Measurements from ENCODE around the gene KRT17.
A peak's percentile ranks its signal among the peaks of the same experiment; 100 is the strongest.
"Not testable (repeated sequence)": the region's sequence is repeated elsewhere in the genome, so short reads cannot be mapped to it uniquely, and the experiment has no call there.

The KRT17 gene

GRCh38 chr17:41642252-41643156 is 18.1 kb upstream of the KRT17 start:
- H3K9ac ChIP-seq (ENCODE audit: low read depth, low read length, poor library complexity) = no peak overlapping the region
- no peak overlapping the region for H4K91ac ChIP-seq (ENCODE audit: low read depth, low read length, poor library complexity)
- no peak overlapping the region for H2BK15ac ChIP-seq (ENCODE audit: low read length)
- no peak overlapping the region for H3K27ac ChIP-seq (replicated peaks; ENCODE audit: low read length)
- H2AK5ac ChIP-seq (ENCODE audit: low read depth, low read length) = peak overlapping the region; percentile 56
- H3K18ac ChIP-seq (ENCODE audit: low read length) = peak overlapping the region; percentile 49
- H3K14ac ChIP-seq (ENCODE audit: low read length) = no peak overlapping the region
- no peak overlapping the region for H3K4me2 ChIP-seq (ENCODE audit: insufficient read depth, low read length, poor library complexity, severe bottlenecking)
- H3K27me3 ChIP-seq (ENCODE audit: control insufficient read depth in 3 of 3, insufficient read depth in 3 of 3, low read depth in 1 of 3, low read length in 3 of 3) = peaks cover 0 to 2% (median 0%) of the 10 kb centered on the region in 3 experiments
- no peak overlapping the region for H4K8ac ChIP-seq (ENCODE audit: low read depth, low read length)
- no peak overlapping the region for H2BK5ac ChIP-seq (ENCODE audit: low read length)
- H2BK12ac ChIP-seq (ENCODE audit: low read length) = no peak overlapping the region
- no peak for DNase-seq (ENCODE audit: low spot score)
- peaks cover 0 to under 1% of the 10 kb centered on the region in 2 donors for H3K4me1 ChIP-seq (ENCODE audit: control insufficient read depth in 2 of 2, insufficient read depth in 1 of 2, low read depth in 1 of 2, low read length in 2 of 2)
- no peaks in the 10 kb centered on the region for H3K79me1 ChIP-seq (ENCODE audit: low read depth, low read length)
- no peak overlapping the region for H3K4ac ChIP-seq (ENCODE audit: low read length)
- H3K4me3 ChIP-seq (ENCODE audit: low read length in 2 of 2) = no peak overlapping the region
- H3K36me3 ChIP-seq (replicated peaks in 1 of 2; ENCODE audit: control insufficient read depth in 2 of 2, insufficient read depth in 2 of 2, low read length in 2 of 2) = no peaks in the 10 kb centered on the region
- no peak overlapping the region for H2BK120ac ChIP-seq (ENCODE audit: low read depth, low read length)
- no peak overlapping the region for H3K23ac ChIP-seq (ENCODE audit: low read depth, low read length, poor library complexity)
- no peaks in the 10 kb centered on the region for H3K9me3 ChIP-seq (replicated peaks in 1 of 2; ENCODE audit: control insufficient read depth in 2 of 2, insufficient read depth in 1 of 2, low read depth in 1 of 2, low read length in 2 of 2)
- no CpG with 5 or more reads among the region's 13 CpGs for WGBS, 2 donors (ENCODE audit: extremely low coverage in 2 of 2, insufficient read length in 2 of 2, insufficient replicate concordance in 1 of 2)
- H2AFZ ChIP-seq (ENCODE audit: low read length) = no peak overlapping the region

- H3K79me1 ChIP-seq (ENCODE audit: low read depth, low read length); H2BK5ac ChIP-seq (ENCODE audit: low read length); H3K4me3 ChIP-seq (ENCODE audit: low read length in 2 of 2); H3K23ac ChIP-seq (ENCODE audit: low read depth, low read length, poor library complexity); H2BK12ac ChIP-seq (ENCODE audit: low read length); H4K8ac ChIP-seq (ENCODE audit: low read depth, low read length); H2BK15ac ChIP-seq (ENCODE audit: low read length); H3K27me3 ChIP-seq (ENCODE audit: control insufficient read depth in 3 of 3, insufficient read depth in 3 of 3, low read depth in 1 of 3, low read length in 3 of 3); H3K18ac ChIP-seq (ENCODE audit: low read length); H3K4ac ChIP-seq (ENCODE audit: low read length); H3K14ac ChIP-seq (ENCODE audit: low read length); H2AFZ ChIP-seq (ENCODE audit: low read length); DNase-seq (ENCODE audit: low spot score); H3K9me3 ChIP-seq (replicated peaks in 1 of 2; ENCODE audit: control insufficient read depth in 2 of 2, insufficient read depth in 1 of 2, low read depth in 1 of 2, low read length in 2 of 2); H2AK5ac ChIP-seq (ENCODE audit: low read depth, low read length); H3K36me3 ChIP-seq (replicated peaks in 1 of 2; ENCODE audit: control insufficient read depth in 2 of 2, insufficient read depth in 2 of 2, low read length in 2 of 2); H4K91ac ChIP-seq (ENCODE audit: low read depth, low read length, poor library complexity); H3K4me1 ChIP-seq (ENCODE audit: control insufficient read depth in 2 of 2, insufficient read depth in 1 of 2, low read depth in 1 of 2, low read length in 2 of 2); H3K27ac ChIP-seq (replicated peaks; ENCODE audit: low read length); H3K4me2 ChIP-seq (ENCODE audit: insufficient read depth, low read length, poor library complexity, severe bottlenecking); H2BK120ac ChIP-seq (ENCODE audit: low read depth, low read length); H3K9ac ChIP-seq (ENCODE audit: low read depth, low read length, poor library complexity): not testable (repeated sequence)
- WGBS, 2 donors (ENCODE audit: extremely low coverage in 2 of 2, insufficient read length in 2 of 2, insufficient replicate concordance in 1 of 2) = no CpG with 5 or more reads among the region's 5 CpGs
Measured at GRCh38 chr17:41640596-41640995, 16.2 kb upstream of the KRT17 start.

GRCh38 chr17:41639492-41640473 is 15.4 kb upstream of the KRT17 start:
- peak overlapping the region; percentile 79 for H2BK5ac ChIP-seq (ENCODE audit: low read length)
- peak overlapping the region; percentile 86 for H2BK12ac ChIP-seq (ENCODE audit: low read length)
- no peak overlapping the region for H3K4me2 ChIP-seq (ENCODE audit: insufficient read depth, low read length, poor library complexity, severe bottlenecking)
- WGBS, 2 donors (ENCODE audit: extremely low coverage in 2 of 2, insufficient read length in 2 of 2, insufficient replicate concordance in 1 of 2) = no CpG with 5 or more reads among the region's 7 CpGs
- no peak overlapping the region for H3K4ac ChIP-seq (ENCODE audit: low read length)
- H2AK5ac ChIP-seq (ENCODE audit: low read depth, low read length) = peak overlapping the region; percentile 83
- no peak overlapping the region for H3K4me3 ChIP-seq (ENCODE audit: low read length in 2 of 2)
- peak overlapping the region; percentile 45 for H3K9ac ChIP-seq (ENCODE audit: low read depth, low read length, poor library complexity)
- H3K36me3 ChIP-seq (replicated peaks in 1 of 2; ENCODE audit: control insufficient read depth in 2 of 2, insufficient read depth in 2 of 2, low read length in 2 of 2) = no peaks in the 10 kb centered on the region
- no peaks in the 10 kb centered on the region for H3K9me3 ChIP-seq (replicated peaks in 1 of 2; ENCODE audit: control insufficient read depth in 2 of 2, insufficient read depth in 1 of 2, low read depth in 1 of 2, low read length in 2 of 2)
- H3K27me3 ChIP-seq (ENCODE audit: control insufficient read depth in 3 of 3, insufficient read depth in 3 of 3, low read depth in 1 of 3, low read length in 3 of 3) = peaks cover 0 to 3% (median 2%) of the 10 kb centered on the region in 3 experiments
- peaks cover 0 to 2% of the 10 kb centered on the region in 2 donors for H3K4me1 ChIP-seq (ENCODE audit: control insufficient read depth in 2 of 2, insufficient read depth in 1 of 2, low read depth in 1 of 2, low read length in 2 of 2)
- peak overlapping the region; percentile 76 for H3K14ac ChIP-seq (ENCODE audit: low read length)
- no peak overlapping the region for H4K8ac ChIP-seq (ENCODE audit: low read depth, low read length)
- no peak overlapping the region for H2BK120ac ChIP-seq (ENCODE audit: low read depth, low read length)
- peak overlapping the region; percentile 61 for H3K18ac ChIP-seq (ENCODE audit: low read length)
- no peaks in the 10 kb centered on the region for H3K79me1 ChIP-seq (ENCODE audit: low read depth, low read length)
- no peak overlapping the region for H4K91ac ChIP-seq (ENCODE audit: low read depth, low read length, poor library complexity)
- peak overlapping the region; percentile 96 for H2BK15ac ChIP-seq (ENCODE audit: low read length)
- H2AFZ ChIP-seq (ENCODE audit: low read length) = no peak overlapping the region
- peak overlapping the region; percentile 44 for H3K23ac ChIP-seq (ENCODE audit: low read depth, low read length, poor library complexity)
- DNase-seq (ENCODE audit: low spot score) = no peak
- H3K27ac ChIP-seq (replicated peaks; ENCODE audit: low read length) = no peak overlapping the region
